Activated CD4-positive, alpha-beta T cell treated with anti-CD3 and anti-CD28 coated beads, Interleukin-2, Interleukin-4, amounts not matched to agents 100 ng/mL and 50 ng/mL, durations not matched to agents 16 hours and 8 hours (primary cell): ENCODE data around the gene AFF2.

Experiments used
- DNase-seq: peaks from one replicate; pipeline ENCODE4 v3.0.0-alpha.2; 2020; ENCODE audit warnings: low spot score

AFF2 gene

GRCh38 chrX:148755111-148755510, 254.7 kb downstream of the AFF2 start:
- DNase-seq: no peak

- DNase-seq: no peak
Observed at GRCh38 chrX:148763896-148764295, 263.5 kb downstream of the AFF2 start.

- DNase-seq: no peak
Observed at GRCh38 chrX:148768296-148768695, 267.9 kb downstream of the AFF2 start.

GRCh38 chrX:148771440-148771839, 271.0 kb downstream of the AFF2 start:
- DNase-seq: no peak

- DNase-seq: no peak
Observed at GRCh38 chrX:148774276-148774675, 273.9 kb downstream of the AFF2 start.

- no peak for DNase-seq
Observed at GRCh38 chrX:148784137-148784536, 283.7 kb downstream of the AFF2 start.

- no peak for DNase-seq
Observed at GRCh38 chrX:148784856-148785255, 284.4 kb downstream of the AFF2 start.

- DNase-seq: no peak
Observed at GRCh38 chrX:148785256-148785655, 284.8 kb downstream of the AFF2 start.

GRCh38 chrX:148788449-148788848, 288.0 kb downstream of the AFF2 start:
- DNase-seq: no peak

- DNase-seq: no peak
Observed at GRCh38 chrX:148794350-148794749, 293.9 kb downstream of the AFF2 start.

- DNase-seq: no peak
Observed at GRCh38 chrX:148804579-148805355, 304.4 kb downstream of the AFF2 start.

GRCh38 chrX:148806145-148806870, 305.9 kb downstream of the AFF2 start:
- no peak for DNase-seq

- DNase-seq: no peak
Observed at GRCh38 chrX:148808833-148809232, 308.4 kb downstream of the AFF2 start.

GRCh38 chrX:148811236-148811635, 310.8 kb downstream of the AFF2 start:
- DNase-seq: no peak

- DNase-seq: no peak
Observed at GRCh38 chrX:148813422-148813821, 313.0 kb downstream of the AFF2 start.

GRCh38 chrX:148813967-148814366, 313.6 kb downstream of the AFF2 start:
- DNase-seq: no peak

GRCh38 chrX:148815218-148815961, 315.0 kb downstream of the AFF2 start:
- no peak for DNase-seq

GRCh38 chrX:148823986-148824385, 323.6 kb downstream of the AFF2 start:
- DNase-seq: no peak

GRCh38 chrX:148825696-148826095, 325.3 kb downstream of the AFF2 start:
- DNase-seq: no peak

- DNase-seq: no peak
Observed at GRCh38 chrX:148836741-148837140, 336.3 kb downstream of the AFF2 start.

GRCh38 chrX:148850631-148851030, 350.2 kb downstream of the AFF2 start:
- DNase-seq: no peak

- DNase-seq: no peak
Observed at GRCh38 chrX:148854306-148854705, 353.9 kb downstream of the AFF2 start.

GRCh38 chrX:148856505-148856904, 356.1 kb downstream of the AFF2 start:
- no peak for DNase-seq
